ENCODE results near the gene IL18. TPM values are rescaled to one million over a fixed set of nuclear protein-coding genes. Genes with fewer than 3 reads are reported as not detected.

The IL18 gene
- polyA plus RNA-seq, 1 donor from 2014 or later, result not detected

- H3K36me3 ChIP-seq (ENCODE audit: insufficient read depth, low read length), result no peaks in the 10 kb centered on the region
- H3K27ac ChIP-seq (ENCODE audit: low read length), result no peak overlapping the region
- TF ChIP-seq CTCF (IDR thresholded peaks at IDR 0.05; ENCODE audit: poor library complexity, severe bottlenecking), result no peak
- no peak for TF ChIP-seq EP300 (conservative IDR thresholded peaks at IDR 0.05; ENCODE audit: poor library complexity, severe bottlenecking)
- TF ChIP-seq RAD21 (conservative IDR thresholded peaks at IDR 0.05), result no peak
- no peak for TF ChIP-seq TAF1 (IDR thresholded peaks at IDR 0.05; ENCODE audit: low read depth)
- TF ChIP-seq SMC3 (conservative IDR thresholded peaks at IDR 0.05; ENCODE audit: poor library complexity), result no peak
- TF ChIP-seq MXI1 (conservative IDR thresholded peaks at IDR 0.05; ENCODE audit: poor library complexity, severe bottlenecking), result no peak
- no peak for TF ChIP-seq REST (IDR thresholded peaks at IDR 0.05; ENCODE audit: borderline replicate concordance)
- no peak for TF ChIP-seq EZH2 (IDR thresholded peaks at IDR 0.05; ENCODE audit: borderline replicate concordance, insufficient read depth, low read length, poor library complexity, severe bottlenecking)
- TF ChIP-seq POLR2AphosphoS5 (IDR thresholded peaks at IDR 0.05), result no peak
- no peaks in the 10 kb centered on the region for H3K9me2 ChIP-seq (ENCODE audit: insufficient read depth, low read length)
- no peak overlapping the region for H3K4me2 ChIP-seq (ENCODE audit: low read length)
- no peaks in the 10 kb centered on the region for H3K79me2 ChIP-seq (replicated peaks; ENCODE audit: insufficient read depth, low read length)
- no peak overlapping the region for H3K9ac ChIP-seq (ENCODE audit: low read length)
- no peaks in the 10 kb centered on the region for H3K9me3 ChIP-seq (ENCODE audit: low read length)
- no peak overlapping the region for H3K4me3 ChIP-seq (ENCODE audit: low read length)
- H4K20me1 ChIP-seq (ENCODE audit: insufficient read depth), result no peaks in the 10 kb centered on the region
- H3F3A ChIP-seq (ENCODE audit: insufficient read depth, low read length, poor library complexity, severe bottlenecking), result no peaks in the 10 kb centered on the region
- no peak overlapping the region for H2AFZ ChIP-seq (ENCODE audit: low read depth, low read length)
- no peaks in the 10 kb centered on the region for H3K27me3 ChIP-seq (ENCODE audit: insufficient read depth, low read depth, low read length)
Observed at GRCh38 chr11:112185883-112186282, 22.0 kb upstream of the IL18 start.

- TF ChIP-seq TAF1 (IDR thresholded peaks at IDR 0.05; ENCODE audit: low read depth) (no peak), EP300 (conservative IDR thresholded peaks at IDR 0.05; ENCODE audit: poor library complexity, severe bottlenecking) (no peak), CTCF (IDR thresholded peaks at IDR 0.05; ENCODE audit: poor library complexity, severe bottlenecking) (no peak), EZH2 (IDR thresholded peaks at IDR 0.05; ENCODE audit: borderline replicate concordance, insufficient read depth, low read length, poor library complexity, severe bottlenecking) (no peak), POLR2AphosphoS5 (IDR thresholded peaks at IDR 0.05) (no peak), REST (IDR thresholded peaks at IDR 0.05; ENCODE audit: borderline replicate concordance) (no peak), RAD21 (conservative IDR thresholded peaks at IDR 0.05) (no peak), MXI1 (conservative IDR thresholded peaks at IDR 0.05; ENCODE audit: poor library complexity, severe bottlenecking) (no peak), SMC3 (conservative IDR thresholded peaks at IDR 0.05; ENCODE audit: poor library complexity) (no peak)
- no peaks in the 10 kb centered on the region for H3F3A ChIP-seq (ENCODE audit: insufficient read depth, low read length, poor library complexity, severe bottlenecking)
Observed at GRCh38 chr11:112182867-112183266, 19.0 kb upstream of the IL18 start.

More at GRCh38 chr11:112182867-112183266, 19.0 kb upstream of the IL18 start:
- Histone ChIP-seq H2AFZ (ENCODE audit: low read depth, low read length) (no peak overlapping the region), H3K4me3 (ENCODE audit: low read length) (no peak overlapping the region), H3K36me3 (ENCODE audit: insufficient read depth, low read length) (no peaks in the 10 kb centered on the region), H3K27ac (ENCODE audit: low read length) (no peak overlapping the region), H3K79me2 (replicated peaks; ENCODE audit: insufficient read depth, low read length) (no peaks in the 10 kb centered on the region), H4K20me1 (ENCODE audit: insufficient read depth) (no peaks in the 10 kb centered on the region), H3K27me3 (ENCODE audit: insufficient read depth, low read depth, low read length) (no peaks in the 10 kb centered on the region), H3K4me2 (ENCODE audit: low read length) (no peak overlapping the region), H3K9me2 (ENCODE audit: insufficient read depth, low read length) (no peaks in the 10 kb centered on the region), H3K9me3 (ENCODE audit: low read length) (no peaks in the 10 kb centered on the region), H3K9ac (ENCODE audit: low read length) (no peak overlapping the region)
